Liver (tissue), 9 donors: ENCODE results near the gene C3orf20. TPM values are rescaled to one million over a fixed set of nuclear protein-coding genes. Genes with fewer than 3 reads are reported as not detected.

ENCODE experiments used
- DNase-seq: peaks from one replicate; pipeline ENCODE4 v3.0.0-alpha.2; 2017; ENCODE audit warnings: low spot score
- H3K27ac ChIP-seq, 2 donors: one replicate each; pipeline ENCODE4 v1.7.0; 2013; ENCODE audit warnings: inconsistent platforms in 2 of 2, low read length in 2 of 2, control low read depth in 1 of 2, low read depth in 1 of 2, mild to moderate bottlenecking in 1 of 2
- H3K27me3 ChIP-seq, 4 donors: one replicate each; pipeline versions ENCODE4 v1.6.1 to v1.7.0; 2013; ENCODE audit warnings: low read length in 3 of 4, inconsistent platforms in 1 of 4, mild to moderate bottlenecking in 1 of 4, moderate library complexity in 1 of 4; ENCODE audit not compliant: control insufficient read depth in 4 of 4, insufficient read depth in 4 of 4
- H3K36me3 ChIP-seq, 4 donors: one replicate each; pipeline versions ENCODE4 v1.6.1 to v1.7.0; 2013; ENCODE audit warnings: low read length in 3 of 4, mild to moderate bottlenecking in 3 of 4, low read depth in 1 of 4, moderate library complexity in 1 of 4; ENCODE audit not compliant: control insufficient read depth in 4 of 4, insufficient read depth in 3 of 4
- H3K4me1 ChIP-seq, 4 donors: one replicate each; pipeline versions ENCODE4 v1.6.1 to v1.7.0; 2013; ENCODE audit warnings: low read length in 3 of 4, mild to moderate bottlenecking in 3 of 4, moderate library complexity in 1 of 4; ENCODE audit not compliant: control insufficient read depth in 4 of 4, insufficient read depth in 4 of 4
- H3K4me3 ChIP-seq, 3 donors: one replicate each; pipeline versions ENCODE4 v1.6.1 to v1.7.0; 2013; ENCODE audit warnings: low read length in 3 of 3, control low read depth in 1 of 3, low read depth in 1 of 3, mild to moderate bottlenecking in 1 of 3
- H3K9ac ChIP-seq, 2 donors: one replicate each; pipeline ENCODE4 v1.7.0; 2013; ENCODE audit warnings: low read length in 2 of 2, mild to moderate bottlenecking in 2 of 2, moderate library complexity in 2 of 2, control low read depth in 1 of 2, low read depth in 1 of 2
- H3K9me3 ChIP-seq, 4 donors: one replicate each; pipeline versions ENCODE4 v1.6.1 to v1.7.0; 2013; ENCODE audit warnings: low read length in 3 of 4; ENCODE audit not compliant: control insufficient read depth in 4 of 4
- EGR1 ChIP-seq, 2 donors: IDR thresholded peaks; 2 replicates each; pipeline ENCODE4 v1.6.1; 2016 to 2018; ENCODE audit warnings: antibody characterized with exemption in 2 of 2, low read depth in 2 of 2
- FOXA2 ChIP-seq: IDR thresholded peaks from 2 replicates; pipeline ENCODE4 v1.6.1; 2016; ENCODE audit warnings: antibody characterized with exemption
- GABPA ChIP-seq, 2 donors: IDR thresholded peaks in 1 of 2; conservative IDR thresholded peaks in 1 of 2; 2 replicates each; pipeline ENCODE4 v1.6.1; 2016; ENCODE audit warnings: antibody characterized with exemption in 2 of 2, mild to moderate bottlenecking in 1 of 2, moderate library complexity in 1 of 2
- HNF4A ChIP-seq, 2 donors: conservative IDR thresholded peaks; 2 replicates each; pipeline ENCODE4 v1.6.1; 2016; ENCODE audit warnings: antibody characterized with exemption in 2 of 2, mild to moderate bottlenecking in 2 of 2
- HNF4G ChIP-seq: IDR thresholded peaks from 2 replicates; pipeline ENCODE4 v1.6.1; 2016; ENCODE audit warnings: antibody characterized with exemption
- JUND ChIP-seq, 2 donors: IDR thresholded peaks; 2 replicates each; pipeline ENCODE4 v1.6.1; 2016; ENCODE audit warnings: antibody characterized with exemption in 2 of 2
- NR2F2 ChIP-seq: IDR thresholded peaks from 2 replicates; pipeline ENCODE4 v1.6.1; 2016; ENCODE audit warnings: antibody characterized with exemption
- RAD21 ChIP-seq, 2 donors: IDR thresholded peaks; 2 replicates each; pipeline ENCODE4 v1.6.1; 2016; ENCODE audit warnings: antibody characterized with exemption in 2 of 2, mild to moderate bottlenecking in 2 of 2
- RXRA ChIP-seq, 2 donors: IDR thresholded peaks; 2 replicates each; pipeline ENCODE4 v1.6.1; 2017 to 2018; ENCODE audit warnings: antibody characterized with exemption in 2 of 2, mild to moderate bottlenecking in 1 of 2
- SP1 ChIP-seq: IDR thresholded peaks from 2 replicates; pipeline ENCODE4 v1.6.1; 2018; ENCODE audit warnings: antibody characterized with exemption, mild to moderate bottlenecking
- TAF1 ChIP-seq: conservative IDR thresholded peaks from 2 replicates; pipeline ENCODE4 v1.6.1; 2016; ENCODE audit warnings: antibody characterized with exemption, mild to moderate bottlenecking
- YY1 ChIP-seq: IDR thresholded peaks from 2 replicates; pipeline ENCODE4 v1.6.1; 2016; ENCODE audit warnings: antibody characterized with exemption, mild to moderate bottlenecking
- WGBS: extraction: QIAGEN DNeasy Blood & Tissue Kit; methylation state at CpG from one replicate; pipeline ENCODE4 v1.1.7; 2013; 5-methylcytosine and 5-hydroxymethylcytosine counted together
- polyA plus RNA-seq, 2 donors: library from polyadenylated mRNA; stranded (reverse) in 1 of 2; unstranded in 1 of 2; fragments of 200-250 nt in 1 of 2; fragments of >200 nt in 1 of 2; fragmentation: Nextera tagmentation in 1 of 2; extraction: Ambion mirVana in 1 of 2; gene quantifications; one replicate each; pipeline versions ENCODE4 v1.2.1 to v1.2.3, GENCODE V29; 2013 to 2015
- total RNA-seq, 2 donors: library from RNA; depleted of rRNA; stranded (reverse); fragments of >200 nt; gene quantifications; one replicate each; pipeline ENCODE4 v1.2.3, GENCODE V29; 2014
- TF ChIP-seq, protein P1 (sequence below): IDR thresholded peaks from 2 replicates; pipeline ENCODE4 v1.6.1; 2016; ENCODE audit warnings: antibody characterized with exemption
- TF ChIP-seq, protein P2 (sequence below): fragments of 150-350 bp; IDR thresholded peaks from 2 replicates; pipeline ENCODE4 v1.5.1; 2017; ENCODE audit warnings: improper control_type of control experiment, low read depth, low read length; ENCODE audit not compliant: missing input control
- TF ChIP-seq, protein P3 (sequence below): IDR thresholded peaks from 2 replicates; pipeline ENCODE4 v1.6.1; 2016; ENCODE audit warnings: antibody characterized with exemption
- donor health status: healthy.
- donor health status: healthy.
- donor health status: healthy.
- donor health status: healthy.
- donor health status: healthy.

Gene C3orf20
- total and polyA plus RNA-seq, 4 donors = 0.05 to 0.08 TPM; not detected in 2

DNA sequence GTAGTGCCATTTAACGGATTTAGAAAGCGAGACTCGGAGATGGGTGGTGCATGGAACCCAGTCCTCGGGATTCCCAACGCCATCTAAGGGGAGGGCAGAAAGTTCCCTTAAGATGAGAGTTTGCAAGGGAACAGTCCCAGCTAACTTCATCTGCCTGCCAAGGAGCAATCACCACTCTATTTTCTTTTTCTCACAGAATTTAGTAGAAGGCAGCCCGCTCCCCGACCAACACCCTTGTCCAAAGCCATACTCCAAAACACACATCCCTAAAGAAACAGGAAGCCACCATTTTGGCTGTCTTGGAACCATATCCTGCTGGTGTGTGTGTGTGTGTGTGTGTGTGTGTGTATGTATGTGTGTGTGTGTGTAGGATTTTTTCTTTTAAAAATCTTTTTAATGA is 136.7 kb downstream of the C3orf20 start:
- DNase-seq = no peak
- no peak overlapping the region for H3K9ac ChIP-seq
- TF ChIP-seq NR2F2 = no peak
- TF ChIP-seq, protein P1, sequence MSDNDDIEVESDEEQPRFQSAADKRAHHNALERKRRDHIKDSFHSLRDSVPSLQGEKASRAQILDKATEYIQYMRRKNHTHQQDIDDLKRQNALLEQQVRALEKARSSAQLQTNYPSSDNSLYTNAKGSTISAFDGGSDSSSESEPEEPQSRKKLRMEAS = no peak
- TF ChIP-seq TAF1 = no peak
- no peak for TF ChIP-seq EGR1 (IDR thresholded peaks at IDR 0.05; ENCODE audit: low read depth in 2 of 2)
- TF ChIP-seq SP1 = no peak
- TF ChIP-seq, protein P2, sequence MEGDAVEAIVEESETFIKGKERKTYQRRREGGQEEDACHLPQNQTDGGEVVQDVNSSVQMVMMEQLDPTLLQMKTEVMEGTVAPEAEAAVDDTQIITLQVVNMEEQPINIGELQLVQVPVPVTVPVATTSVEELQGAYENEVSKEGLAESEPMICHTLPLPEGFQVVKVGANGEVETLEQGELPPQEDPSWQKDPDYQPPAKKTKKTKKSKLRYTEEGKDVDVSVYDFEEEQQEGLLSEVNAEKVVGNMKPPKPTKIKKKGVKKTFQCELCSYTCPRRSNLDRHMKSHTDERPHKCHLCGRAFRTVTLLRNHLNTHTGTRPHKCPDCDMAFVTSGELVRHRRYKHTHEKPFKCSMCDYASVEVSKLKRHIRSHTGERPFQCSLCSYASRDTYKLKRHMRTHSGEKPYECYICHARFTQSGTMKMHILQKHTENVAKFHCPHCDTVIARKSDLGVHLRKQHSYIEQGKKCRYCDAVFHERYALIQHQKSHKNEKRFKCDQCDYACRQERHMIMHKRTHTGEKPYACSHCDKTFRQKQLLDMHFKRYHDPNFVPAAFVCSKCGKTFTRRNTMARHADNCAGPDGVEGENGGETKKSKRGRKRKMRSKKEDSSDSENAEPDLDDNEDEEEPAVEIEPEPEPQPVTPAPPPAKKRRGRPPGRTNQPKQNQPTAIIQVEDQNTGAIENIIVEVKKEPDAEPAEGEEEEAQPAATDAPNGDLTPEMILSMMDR = no peak
- no peak for TF ChIP-seq GABPA (IDR thresholded peaks at IDR 0.05 in 1 of 2, conservative IDR thresholded peaks at IDR 0.05 in 1 of 2)
- TF ChIP-seq FOXA2 = no peak
- TF ChIP-seq, protein P3, sequence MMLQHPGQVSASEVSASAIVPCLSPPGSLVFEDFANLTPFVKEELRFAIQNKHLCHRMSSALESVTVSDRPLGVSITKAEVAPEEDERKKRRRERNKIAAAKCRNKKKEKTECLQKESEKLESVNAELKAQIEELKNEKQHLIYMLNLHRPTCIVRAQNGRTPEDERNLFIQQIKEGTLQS = no peak

DNA sequence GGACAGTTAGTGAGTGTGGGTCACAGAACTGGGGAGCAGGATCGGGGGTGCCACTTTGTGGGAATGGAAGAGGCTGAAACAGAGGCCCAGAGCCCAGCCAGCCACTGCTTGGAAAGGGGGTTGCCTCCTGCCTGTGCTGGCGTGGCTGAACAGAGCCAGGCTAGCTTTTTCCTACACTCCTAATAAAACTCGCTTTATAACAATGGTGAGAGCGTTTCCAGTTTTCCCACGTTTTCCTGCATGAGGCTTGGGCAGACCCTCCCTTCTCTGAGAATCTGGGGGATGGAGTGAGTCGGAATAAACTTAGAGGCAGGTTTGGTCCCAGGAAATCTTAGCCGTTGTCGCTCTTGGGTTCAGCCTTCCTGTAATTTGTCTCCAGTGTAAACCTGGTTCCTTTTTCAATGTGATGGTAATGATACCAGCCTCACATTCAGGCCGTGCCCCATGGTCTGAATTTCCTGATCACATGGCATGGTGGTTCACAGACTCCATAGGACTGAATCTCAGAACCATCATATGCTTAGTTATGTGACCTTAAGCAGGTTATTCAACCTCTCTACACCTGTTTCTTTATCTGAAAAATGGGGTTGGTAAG is 137.4 kb downstream of the C3orf20 start:
- H3K4me3 ChIP-seq = peak overlapping the region in 1 of 3 donors; percentile 53
- H3K9ac ChIP-seq = no peak overlapping the region
- H3K36me3 ChIP-seq = no peaks in the 10 kb centered on the region
- 72% methylated on average over 9 of the region's 9 CpGs for WGBS
- H3K27ac ChIP-seq = no peak overlapping the region
- no peaks in the 10 kb centered on the region for H3K27me3 ChIP-seq
- peaks cover 3 to 13% (median 7%) of the 10 kb centered on the region in 4 donors for H3K4me1 ChIP-seq
- no peaks in the 10 kb centered on the region for H3K9me3 ChIP-seq
- no peak for DNase-seq
- no peak for TF ChIP-seq YY1
- no peak for TF ChIP-seq SP1
- no peak for TF ChIP-seq FOXA2
- TF ChIP-seq HNF4G = no peak
- no peak for TF ChIP-seq TAF1
- TF ChIP-seq, protein P3 = no peak
- no peak for TF ChIP-seq JUND (IDR thresholded peaks at IDR 0.05)
- no peak for TF ChIP-seq EGR1 (IDR thresholded peaks at IDR 0.05; ENCODE audit: low read depth in 2 of 2)

More for the DNA sequence above, 136.7 kb downstream of the C3orf20 start:
- Histone ChIP-seq H3K27me3 (no peaks in the 10 kb centered on the region), H3K4me1 (peaks cover 3 to 13% (median 7%) of the 10 kb centered on the region in 4 donors), H3K36me3 (no peaks in the 10 kb centered on the region), H3K4me3 (peak overlapping the region in 2 of 3 donors; percentile 36 to 53), H3K27ac (peak overlapping the region; percentile 47 to 65), H3K9me3 (no peaks in the 10 kb centered on the region)
- 60% methylated on average over 7 of the region's 7 CpGs for WGBS

DNA sequence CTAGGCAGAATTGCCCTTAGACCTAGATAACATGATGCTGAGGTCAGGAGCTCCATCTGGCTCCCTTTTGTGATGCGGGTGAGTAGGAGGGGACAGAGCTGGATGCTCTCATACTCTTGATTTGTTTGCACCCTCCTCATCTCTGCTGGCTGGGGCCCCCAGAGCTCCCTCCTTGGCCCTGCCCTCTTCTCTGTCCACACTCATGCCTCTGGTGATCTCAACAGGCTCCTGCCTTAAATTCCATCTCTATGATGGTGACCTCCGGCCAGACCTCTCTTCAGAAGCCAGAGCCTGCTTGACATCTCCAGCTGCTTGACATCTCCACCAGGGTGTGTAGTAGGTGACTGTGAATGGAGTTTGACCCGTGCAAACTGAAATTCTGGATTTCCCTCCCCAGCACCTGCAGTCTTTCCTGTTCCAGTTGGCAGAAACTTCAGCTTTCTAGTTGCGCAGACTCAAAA is 139.5 kb downstream of the C3orf20 start:
- Histone ChIP-seq H3K9ac (no peak overlapping the region), H3K27me3 (no peaks in the 10 kb centered on the region), H3K9me3 (no peaks in the 10 kb centered on the region), H3K4me3 (no peak overlapping the region), H3K27ac (no peak overlapping the region), H3K4me1 (peaks cover 3 to 13% (median 7%) of the 10 kb centered on the region in 4 donors), H3K36me3 (no peaks in the 10 kb centered on the region)
- TF ChIP-seq RAD21 (IDR thresholded peaks at IDR 0.05) (peak; percentile 16 to 55), HNF4A (conservative IDR thresholded peaks at IDR 0.05) (peak; percentile 55 to 63), SP1 (peak; percentile 28), RXRA (IDR thresholded peaks at IDR 0.05) (peak; percentile 10 to 13), JUND (IDR thresholded peaks at IDR 0.05) (no peak), NR2F2 (no peak), HNF4G (peak; percentile 16)
- WGBS = 49% methylated on average over 4 of the region's 4 CpGs
- DNase-seq = no peak
